Measurements from ENCODE around the gene F12. TPM values are rescaled to one million over a fixed set of nuclear protein-coding genes. Genes with fewer than 3 reads are reported as not detected.

Gene F12
- total RNA-seq, 1 experiment from 2014 or later: 10.0 TPM

DNA sequence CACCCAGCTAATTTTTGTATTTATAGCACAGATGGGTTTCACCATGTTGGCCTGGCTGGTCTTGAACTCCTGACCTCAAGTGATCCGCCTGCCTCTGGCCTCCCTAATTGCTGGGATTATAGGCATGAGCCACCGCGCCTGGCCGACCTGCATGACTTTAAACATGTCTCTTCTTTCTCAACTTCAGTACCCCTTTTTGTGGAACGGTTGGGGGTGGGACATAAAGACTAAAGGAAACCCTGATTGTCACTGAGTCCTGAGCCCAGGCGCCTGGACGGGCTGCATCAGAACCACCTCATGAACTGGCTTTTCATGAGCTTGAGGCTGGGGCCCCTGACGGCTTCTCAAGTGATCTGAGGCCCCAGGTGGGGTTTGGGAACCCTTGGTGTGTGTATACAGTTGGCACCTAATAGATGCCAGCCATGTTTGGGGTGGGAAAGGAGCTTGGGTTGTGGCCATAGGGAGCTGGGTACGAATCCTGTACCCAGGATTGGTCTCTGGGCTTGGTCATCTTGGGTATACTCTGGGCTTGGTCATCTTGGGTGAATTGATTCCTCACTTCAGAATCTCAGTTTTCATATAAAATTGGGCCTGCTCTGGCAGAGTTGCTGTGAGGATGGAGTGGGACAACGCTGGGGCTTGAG, 19.3 kb upstream of the F12 start (continued):
- TF ChIP-seq RELA (CRISPR knock-in tag; IDR thresholded peaks at IDR 0.05; ENCODE audit: borderline replicate concordance) (no peak), MXD4 (CRISPR knock-in tag; IDR thresholded peaks at IDR 0.05; ENCODE audit: borderline replicate concordance) (no peak), ATF1 (CRISPR knock-in tag; IDR thresholded peaks at IDR 0.05) (no peak), ZMAT4 (CRISPR knock-in tag; IDR thresholded peaks at IDR 0.05) (no peak), ZBTB43 (CRISPR knock-in tag; IDR thresholded peaks at IDR 0.05) (no peak)

GRCh38 chr5:177427919-177428573, 18.7 kb upstream of the F12 start:
- peaks cover 18% of the 10 kb centered on the region for H3K4me1 Mint-ChIP-seq
- ATAC-seq (no peak), DNase-seq (ENCODE audit: low spot score) (no peak)
- no peaks in the 10 kb centered on the region; the same call in 1 of the 2 replicates for H3K36me3 Mint-ChIP-seq
- TF ChIP-seq, protein P1, sequence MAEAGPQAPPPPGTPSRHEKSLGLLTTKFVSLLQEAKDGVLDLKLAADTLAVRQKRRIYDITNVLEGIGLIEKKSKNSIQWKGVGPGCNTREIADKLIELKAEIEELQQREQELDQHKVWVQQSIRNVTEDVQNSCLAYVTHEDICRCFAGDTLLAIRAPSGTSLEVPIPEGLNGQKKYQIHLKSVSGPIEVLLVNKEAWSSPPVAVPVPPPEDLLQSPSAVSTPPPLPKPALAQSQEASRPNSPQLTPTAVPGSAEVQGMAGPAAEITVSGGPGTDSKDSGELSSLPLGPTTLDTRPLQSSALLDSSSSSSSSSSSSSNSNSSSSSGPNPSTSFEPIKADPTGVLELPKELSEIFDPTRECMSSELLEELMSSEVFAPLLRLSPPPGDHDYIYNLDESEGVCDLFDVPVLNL (CRISPR knock-in tag; IDR thresholded peaks at IDR 0.05; ENCODE audit: borderline replicate concordance, low read depth): no peak
- TF ChIP-seq RORB (CRISPR knock-in tag; IDR thresholded peaks at IDR 0.05) (no peak), ETV6 (CRISPR knock-in tag; IDR thresholded peaks at IDR 0.05) (no peak), CTCF (IDR thresholded peaks at IDR 0.05) (no peak), CDX4 (CRISPR knock-in tag; IDR thresholded peaks at IDR 0.05; ENCODE audit: borderline replicate concordance) (no peak), AR (CRISPR knock-in tag; IDR thresholded peaks at IDR 0.05) (no peak)
- TF ChIP-seq, protein P2, sequence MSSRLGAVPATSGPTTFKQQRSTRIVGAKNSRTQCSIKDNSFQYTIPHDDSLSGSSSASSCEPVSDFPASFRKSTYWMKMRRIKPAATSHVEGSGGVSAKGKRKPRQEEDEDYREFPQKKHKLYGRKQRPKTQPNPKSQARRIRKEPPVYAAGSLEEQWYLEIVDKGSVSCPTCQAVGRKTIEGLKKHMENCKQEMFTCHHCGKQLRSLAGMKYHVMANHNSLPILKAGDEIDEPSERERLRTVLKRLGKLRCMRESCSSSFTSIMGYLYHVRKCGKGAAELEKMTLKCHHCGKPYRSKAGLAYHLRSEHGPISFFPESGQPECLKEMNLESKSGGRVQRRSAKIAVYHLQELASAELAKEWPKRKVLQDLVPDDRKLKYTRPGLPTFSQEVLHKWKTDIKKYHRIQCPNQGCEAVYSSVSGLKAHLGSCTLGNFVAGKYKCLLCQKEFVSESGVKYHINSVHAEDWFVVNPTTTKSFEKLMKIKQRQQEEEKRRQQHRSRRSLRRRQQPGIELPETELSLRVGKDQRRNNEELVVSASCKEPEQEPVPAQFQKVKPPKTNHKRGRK (CRISPR knock-in tag; IDR thresholded peaks at IDR 0.05; ENCODE audit: borderline replicate concordance): no peak
- CTCF ChIA-PET: interaction anchor here (0.8 to 9.4 kb wide), 12 partner anchors 9 to 119 kb away, joined by 3 to 95 read pairs (median 12); partner anchors contain the start of gene PFN3
- H3K27ac Mint-ChIP-seq: no peak overlapping the region
- peak overlapping the region; percentile 83 for H3K4me3 Mint-ChIP-seq
- no peaks in the 10 kb centered on the region for H3K9me3 Mint-ChIP-seq
- POLR2A ChIA-PET: interaction anchor here (1.2 to 2.2 kb wide), 5 partner anchors 18 to 38 kb away, joined by 3 to 19 read pairs (median 5); partner anchors contain the start of gene PRR7
- H3K27me3 Mint-ChIP-seq (ENCODE audit: low read depth): peaks cover 5% of the 10 kb centered on the region

Measured in WTC11 (cell line).